Fibroblast of the conjunctiva (primary cell): Measurements from ENCODE around the gene PCNX3.

Experiments
- DNase-seq: peaks from one replicate; pipeline ENCODE4 v3.0.0-alpha.2; 2010; ENCODE audit warnings: low read depth

PCNX3 gene

DNA sequence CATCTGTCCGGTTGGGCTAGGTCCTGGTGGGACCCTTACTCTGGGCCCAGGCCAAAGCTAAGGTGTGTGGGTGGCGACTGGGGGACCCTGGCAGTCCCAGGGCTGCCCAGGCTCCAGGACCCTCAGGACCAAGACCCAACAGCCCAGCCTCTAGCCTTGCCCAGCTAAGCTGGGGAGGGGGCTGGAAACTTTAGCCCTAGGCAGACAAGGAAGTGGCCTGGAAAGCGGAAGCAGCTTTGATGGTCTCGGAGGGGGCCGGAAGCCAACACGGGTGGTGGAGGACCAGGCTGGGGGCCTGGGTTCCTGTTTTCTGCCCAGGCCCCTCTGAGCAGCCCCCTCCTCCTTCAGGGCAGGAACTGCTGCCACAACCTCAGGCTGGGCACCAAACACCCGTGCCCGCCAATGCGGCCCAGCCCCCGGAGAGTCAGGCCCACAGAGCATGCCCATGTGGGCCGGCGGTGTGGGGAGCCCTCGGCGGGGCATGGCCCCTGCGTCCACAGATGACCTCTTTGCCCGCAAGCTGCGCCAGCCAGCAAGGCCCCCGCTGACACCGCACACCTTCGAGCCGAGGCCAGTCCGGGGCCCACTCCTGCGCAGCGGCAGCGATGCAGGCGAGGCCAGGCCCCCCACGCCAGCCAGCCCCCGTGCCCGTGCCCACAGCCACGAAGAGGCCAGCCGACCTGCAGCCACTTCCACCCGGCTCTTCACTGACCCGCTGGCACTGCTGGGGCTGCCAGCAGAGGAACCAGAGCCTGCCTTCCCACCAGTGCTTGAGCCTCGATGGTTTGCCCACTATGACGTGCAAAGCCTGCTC, 25.1 kb downstream of the PCNX3 start:
- DNase-seq: no peak

DNA sequence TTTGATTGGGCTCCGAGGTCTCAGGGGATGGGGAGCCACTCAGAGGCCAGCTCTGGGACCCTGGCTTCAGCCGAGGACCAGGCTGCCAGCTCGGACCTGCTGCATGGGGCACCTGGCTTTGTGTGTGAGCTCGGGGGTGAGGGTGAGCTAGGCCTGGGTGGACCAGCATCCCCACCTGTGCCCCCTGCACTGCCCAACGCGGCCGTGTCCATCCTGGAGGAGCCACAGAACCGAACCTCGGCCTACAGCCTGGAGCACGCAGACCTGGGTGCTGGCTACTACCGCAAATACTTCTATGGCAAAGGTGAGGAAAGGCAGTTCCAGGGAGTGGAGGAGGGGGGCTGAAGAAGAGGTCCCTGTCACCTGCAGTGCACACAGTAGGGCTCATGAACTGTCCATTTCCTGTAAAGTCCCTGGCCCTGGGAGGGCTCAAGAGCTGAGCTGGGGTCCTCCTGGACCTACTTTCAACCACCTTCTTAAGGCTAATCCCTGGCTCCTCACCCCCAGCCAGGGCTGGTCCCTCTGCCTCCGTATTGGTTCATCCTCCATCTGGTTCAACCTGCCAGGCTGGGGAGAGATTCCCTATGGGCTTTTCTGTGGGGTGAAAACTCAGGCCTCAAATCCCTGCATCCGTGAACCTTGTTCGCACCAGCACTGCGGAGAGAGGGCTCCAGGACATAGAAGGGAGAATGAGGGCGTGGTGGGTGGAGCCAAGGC, 25.9 kb downstream of the PCNX3 start:
- no peak for DNase-seq

DNA sequence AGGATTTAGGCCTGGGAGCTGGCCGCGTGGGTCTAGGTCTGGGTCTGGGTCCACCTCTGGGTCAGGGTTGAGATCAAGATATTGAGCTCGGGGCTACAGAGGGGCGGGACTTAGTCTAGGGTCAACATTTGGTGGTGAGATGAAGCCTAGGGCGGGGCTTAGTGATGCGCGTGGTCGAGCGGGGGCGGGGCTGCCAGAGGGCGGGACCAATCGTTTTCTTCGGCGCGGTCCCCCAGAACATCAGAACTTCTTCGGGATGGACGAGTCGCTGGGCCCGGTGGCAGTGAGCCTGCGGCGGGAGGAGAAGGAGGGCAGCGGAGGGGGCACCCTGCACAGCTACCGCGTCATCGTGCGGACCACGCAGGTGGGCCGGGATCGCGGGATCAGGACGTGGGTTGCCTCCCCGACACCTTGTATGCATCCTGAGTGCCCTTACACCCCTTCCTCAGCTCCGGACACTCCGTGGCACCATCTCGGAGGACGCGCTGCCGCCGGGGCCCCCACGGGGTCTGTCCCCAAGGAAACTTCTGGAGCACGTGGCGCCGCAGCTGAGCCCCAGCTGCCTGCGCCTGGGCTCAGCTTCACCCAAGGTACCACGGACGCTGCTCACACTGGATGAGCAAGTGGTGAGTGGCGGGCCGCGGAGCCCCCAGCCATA, 26.6 kb downstream of the PCNX3 start:
- DNase-seq: no peak

DNA sequence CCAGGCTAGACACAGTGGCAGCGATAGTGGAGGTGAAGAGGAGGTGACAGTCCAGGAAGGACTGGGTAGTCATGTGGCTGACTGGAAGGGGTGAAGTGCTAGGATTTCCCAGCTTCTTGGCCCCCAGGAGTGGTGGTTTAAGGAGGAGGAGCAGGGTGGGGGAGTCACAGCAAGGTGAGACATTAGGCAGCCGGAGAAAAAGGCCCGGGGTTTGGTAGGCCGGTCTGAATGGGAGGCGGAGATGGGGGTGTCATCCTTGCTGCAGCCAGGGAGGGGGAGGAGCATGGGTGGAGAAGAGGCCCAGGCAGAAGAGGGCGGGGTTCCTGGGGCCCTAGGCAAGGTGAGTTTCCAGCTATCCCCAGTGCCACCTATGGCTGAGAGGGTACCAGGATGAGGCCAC, 28.4 kb downstream of the PCNX3 start:
- no peak for DNase-seq

DNA sequence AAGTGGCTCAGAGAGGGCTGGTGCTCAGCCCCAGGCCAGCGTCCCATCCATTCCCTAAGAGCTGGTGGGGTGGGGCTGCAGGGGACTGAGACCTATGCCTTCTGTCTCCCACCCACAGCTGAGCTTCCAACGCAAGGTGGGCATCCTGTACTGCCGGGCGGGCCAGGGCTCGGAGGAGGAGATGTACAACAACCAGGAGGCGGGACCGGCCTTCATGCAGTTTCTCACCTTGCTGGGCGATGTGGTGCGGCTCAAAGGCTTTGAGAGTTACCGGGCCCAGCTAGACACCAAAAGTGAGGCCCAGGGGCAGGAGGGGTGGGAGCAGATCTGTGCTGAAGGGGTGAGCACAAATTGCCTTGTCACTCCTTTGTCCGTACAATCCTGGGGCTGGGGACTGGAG, 29.3 kb downstream of the PCNX3 start:
- no peak for DNase-seq

DNA sequence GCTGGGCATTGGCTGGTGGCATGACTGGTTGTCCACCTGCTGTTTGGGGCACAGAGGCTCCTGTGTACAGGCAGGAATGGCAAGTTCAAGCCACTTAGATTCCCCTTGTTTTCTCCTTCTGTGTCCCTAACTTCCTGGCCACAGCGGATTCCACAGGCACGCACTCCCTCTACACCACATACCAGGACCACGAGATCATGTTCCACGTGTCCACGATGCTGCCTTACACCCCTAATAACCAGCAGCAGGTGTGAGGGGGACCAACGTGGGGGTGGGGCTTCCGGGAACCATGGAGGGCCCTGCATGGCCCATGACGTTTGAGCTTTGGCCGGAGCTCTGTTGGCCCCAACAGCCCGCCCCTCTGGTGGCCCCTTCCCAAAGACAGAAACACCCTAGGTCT, 30.1 kb downstream of the PCNX3 start:
- DNase-seq: no peak

DNA sequence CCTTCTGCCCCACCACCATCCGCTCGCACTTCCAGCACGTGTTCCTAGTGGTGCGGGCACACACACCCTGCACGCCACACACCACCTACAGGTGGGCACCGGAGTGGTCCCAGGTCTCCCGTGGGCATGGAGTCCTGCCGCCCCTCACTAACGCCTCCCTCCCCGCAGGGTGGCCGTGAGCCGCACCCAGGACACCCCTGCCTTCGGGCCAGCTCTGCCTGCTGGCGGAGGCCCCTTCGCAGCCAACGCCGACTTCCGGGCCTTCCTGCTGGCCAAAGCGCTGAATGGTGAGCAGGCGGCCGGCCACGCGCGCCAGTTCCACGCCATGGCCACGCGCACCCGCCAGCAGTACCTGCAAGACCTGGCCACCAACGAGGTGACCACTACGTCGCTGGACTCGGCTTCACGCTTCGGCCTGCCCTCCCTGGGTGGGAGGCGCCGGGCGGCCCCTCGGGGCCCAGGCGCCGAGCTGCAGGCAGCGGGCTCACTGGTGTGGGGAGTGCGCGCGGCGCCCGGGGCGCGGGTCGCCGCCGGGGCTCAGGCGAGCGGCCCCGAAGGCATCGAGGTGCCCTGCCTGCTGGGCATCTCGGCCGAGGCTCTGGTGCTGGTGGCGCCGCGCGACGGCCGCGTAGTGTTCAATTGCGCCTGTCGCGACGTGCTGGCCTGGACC, 30.8 kb downstream of the PCNX3 start:
- no peak for DNase-seq

DNA sequence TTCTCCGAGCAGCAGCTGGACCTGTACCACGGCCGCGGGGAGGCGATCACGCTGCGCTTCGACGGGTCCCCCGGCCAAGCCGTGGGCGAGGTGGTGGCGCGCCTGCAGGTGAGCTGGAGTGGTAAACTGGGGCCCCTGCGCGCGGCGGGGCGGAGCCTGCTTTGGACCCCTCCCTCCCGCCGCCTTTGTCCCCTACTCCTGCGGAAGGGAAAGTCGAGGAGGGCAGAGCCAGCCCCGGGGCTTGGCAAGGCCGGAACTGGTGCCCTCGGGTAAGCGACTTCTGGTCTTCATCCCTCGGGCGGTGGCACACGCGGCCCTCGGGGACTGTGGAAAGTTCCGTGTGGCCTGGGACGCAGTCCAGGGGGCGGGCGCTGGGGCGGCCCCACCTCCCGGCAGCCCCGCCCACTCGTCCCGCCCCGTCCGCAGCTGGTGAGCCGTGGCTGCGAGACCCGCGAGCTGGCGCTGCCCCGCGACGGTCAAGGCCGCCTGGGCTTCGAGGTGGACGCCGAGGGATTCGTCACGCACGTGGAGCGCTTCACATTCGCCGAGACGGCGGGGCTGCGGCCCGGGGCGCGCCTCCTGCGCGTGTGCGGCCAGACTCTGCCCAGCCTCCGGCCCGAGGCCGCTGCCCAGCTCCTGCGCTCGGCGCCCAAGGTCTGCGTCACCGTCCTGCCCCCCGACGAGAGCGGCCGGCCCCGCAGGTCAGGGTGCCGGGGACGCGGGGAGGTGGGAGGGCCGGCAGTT, 31.6 kb downstream of the PCNX3 start:
- no peak for DNase-seq

DNA sequence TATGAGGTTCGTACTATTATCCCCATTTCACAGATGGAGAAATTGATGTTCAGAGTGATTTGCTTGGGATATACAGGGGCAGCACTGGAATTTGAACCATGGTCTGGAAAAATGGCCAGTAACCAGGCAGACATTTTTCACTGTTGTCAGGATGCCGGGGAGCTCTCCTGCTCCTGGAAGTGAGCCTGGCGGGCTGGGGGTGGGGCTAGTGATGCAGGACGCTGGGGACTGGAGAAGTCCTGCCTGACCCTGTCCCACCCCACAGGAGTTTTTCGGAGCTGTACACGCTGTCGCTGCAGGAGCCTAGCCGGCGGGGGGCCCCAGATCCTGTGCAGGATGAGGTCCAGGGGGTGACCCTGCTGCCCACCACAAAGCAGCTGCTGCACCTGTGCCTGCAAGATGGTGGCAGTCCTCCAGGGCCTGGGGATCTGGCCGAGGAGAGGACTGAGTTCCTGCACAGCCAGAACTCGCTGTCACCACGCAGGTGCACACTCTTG, 33.5 kb downstream of the PCNX3 start:
- DNase-seq: no peak

DNA sequence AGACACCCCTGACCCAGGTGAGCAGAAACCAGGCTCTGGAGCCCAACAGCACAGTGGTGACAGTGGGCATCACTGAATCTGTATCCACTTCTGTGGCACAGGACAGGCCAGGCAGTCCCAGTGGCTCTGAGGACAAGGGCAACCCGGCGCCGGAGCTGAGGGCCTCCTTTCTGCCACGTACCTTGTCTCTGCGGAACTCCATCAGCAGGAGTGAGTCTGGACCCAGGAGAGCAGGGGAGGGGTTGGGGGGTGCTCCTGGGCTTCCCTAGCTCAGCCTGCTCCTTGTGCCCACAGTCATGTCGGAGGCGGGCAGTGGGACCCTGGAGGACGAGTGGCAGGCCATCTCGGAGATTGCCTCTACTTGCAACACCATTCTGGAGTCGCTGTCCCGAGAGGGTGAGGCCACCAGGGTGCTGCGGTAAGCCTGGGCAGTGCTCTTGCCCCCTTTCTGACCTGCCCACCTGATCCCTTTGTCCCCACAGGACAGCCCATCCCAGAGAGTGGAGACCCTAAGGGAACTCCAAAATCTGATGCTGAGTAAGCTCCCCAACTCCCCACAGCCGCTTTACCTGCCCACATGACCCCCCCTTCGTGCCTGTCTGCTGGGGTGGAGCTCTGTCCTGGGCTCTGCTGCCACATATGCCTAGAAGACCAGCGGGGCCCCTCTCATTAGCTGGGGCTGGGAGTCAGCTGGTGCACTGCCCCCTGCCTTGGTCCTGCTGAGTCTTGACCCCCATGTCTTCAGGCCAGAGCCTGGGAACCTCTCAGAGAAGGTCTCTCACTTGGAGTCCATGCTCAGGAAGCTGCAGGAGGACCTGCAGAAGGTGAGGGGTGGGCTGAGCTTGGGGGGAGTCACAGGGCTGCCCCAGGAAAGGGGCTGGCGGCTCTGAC, 34.3 kb downstream of the PCNX3 start:
- DNase-seq: no peak

DNA sequence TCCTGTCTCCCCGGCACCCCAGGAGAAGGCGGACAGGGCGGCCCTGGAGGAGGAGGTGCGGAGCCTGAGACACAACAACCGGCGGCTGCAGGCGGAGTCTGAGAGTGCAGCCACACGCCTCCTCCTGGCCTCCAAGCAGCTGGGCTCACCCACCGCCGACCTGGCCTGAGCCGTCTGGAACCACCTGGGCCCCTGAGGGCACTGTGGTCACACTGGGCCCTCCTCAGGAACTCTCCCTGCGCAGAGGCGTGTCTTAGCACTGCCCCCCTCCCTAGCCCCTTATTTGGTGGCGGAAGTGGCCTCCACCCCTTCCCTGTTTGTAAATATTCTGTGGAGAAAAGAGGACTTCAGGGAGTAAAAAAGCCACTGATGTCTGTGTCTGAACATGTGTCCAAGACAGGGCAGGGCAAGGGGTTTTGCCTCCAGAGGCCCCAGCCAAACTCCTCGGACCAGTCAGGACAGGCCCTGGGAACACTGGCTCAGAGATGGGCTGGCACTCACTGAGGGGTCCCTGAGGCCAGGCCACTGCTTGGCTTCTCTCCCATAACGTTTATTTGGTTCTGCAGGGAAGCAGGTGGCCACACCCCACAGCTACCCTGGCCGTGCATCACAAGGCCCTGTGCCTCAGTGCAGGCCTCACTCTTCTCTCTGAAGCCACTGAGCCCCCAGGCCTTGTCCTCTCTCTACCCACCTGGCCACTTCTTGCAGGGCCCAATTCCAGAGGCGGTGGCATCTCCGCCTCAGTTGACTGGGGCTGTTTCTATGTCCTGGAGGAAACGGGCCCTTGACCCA, 35.2 kb downstream of the PCNX3 start:
- DNase-seq: no peak

DNA sequence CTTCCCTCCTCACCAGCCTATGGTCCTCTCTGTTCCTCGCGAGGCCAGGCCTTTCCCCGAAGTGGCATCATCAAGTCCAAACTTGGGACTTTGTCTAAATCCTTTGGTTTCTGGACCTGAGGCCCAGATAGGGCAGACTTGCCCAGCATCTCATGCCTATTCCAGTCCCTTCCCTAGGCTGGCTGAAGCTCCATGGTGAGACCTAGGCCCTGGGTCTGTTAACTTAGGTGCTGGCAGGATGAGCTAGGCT, 35.7 kb downstream of the PCNX3 start:
- no peak for DNase-seq

DNA sequence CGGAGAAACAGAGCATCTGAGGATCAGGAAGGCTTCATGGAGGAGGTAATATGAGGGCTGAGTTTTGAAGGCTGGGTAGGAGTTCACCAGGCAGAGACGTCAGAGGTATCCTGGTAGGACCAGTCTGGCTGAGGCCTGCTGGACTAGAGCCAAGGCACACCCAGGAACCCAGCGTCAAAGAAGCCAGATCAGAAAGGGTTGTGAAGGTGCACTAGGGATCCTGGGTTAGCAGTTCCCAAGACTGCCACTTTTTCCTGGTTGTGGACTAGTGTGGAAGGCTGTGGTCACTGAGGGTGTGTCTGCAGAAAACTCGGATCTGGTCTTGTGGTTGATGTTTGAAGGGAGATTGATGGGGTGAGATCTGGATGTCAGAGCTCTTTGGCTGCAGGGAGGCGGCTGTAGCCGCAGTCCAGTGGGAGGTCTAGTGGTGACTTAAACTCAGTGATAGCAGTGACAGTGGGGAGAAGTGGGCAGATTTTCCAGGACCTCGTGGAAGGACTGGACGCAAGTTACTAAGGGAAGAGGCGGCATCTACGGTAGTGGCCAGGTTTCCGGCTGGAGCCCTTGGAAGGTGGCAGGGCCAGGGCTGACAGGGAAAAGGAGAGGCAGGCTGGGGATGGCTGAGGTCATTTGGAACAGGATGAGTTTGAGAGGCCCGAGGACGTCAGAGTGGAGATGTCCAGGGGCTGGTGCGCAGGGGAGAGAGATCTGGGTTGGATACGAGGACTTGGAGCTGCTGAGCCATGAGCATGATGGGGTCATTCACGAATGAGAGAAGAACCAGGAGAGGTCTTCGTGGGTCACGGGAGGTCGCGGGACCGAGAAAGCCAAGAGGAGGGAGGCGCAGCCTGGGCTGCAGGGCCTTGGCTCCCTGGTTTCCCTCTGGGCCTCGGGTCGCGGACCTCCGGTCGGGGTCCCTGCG, 36.3 kb downstream of the PCNX3 start:
- no peak for DNase-seq

DNA sequence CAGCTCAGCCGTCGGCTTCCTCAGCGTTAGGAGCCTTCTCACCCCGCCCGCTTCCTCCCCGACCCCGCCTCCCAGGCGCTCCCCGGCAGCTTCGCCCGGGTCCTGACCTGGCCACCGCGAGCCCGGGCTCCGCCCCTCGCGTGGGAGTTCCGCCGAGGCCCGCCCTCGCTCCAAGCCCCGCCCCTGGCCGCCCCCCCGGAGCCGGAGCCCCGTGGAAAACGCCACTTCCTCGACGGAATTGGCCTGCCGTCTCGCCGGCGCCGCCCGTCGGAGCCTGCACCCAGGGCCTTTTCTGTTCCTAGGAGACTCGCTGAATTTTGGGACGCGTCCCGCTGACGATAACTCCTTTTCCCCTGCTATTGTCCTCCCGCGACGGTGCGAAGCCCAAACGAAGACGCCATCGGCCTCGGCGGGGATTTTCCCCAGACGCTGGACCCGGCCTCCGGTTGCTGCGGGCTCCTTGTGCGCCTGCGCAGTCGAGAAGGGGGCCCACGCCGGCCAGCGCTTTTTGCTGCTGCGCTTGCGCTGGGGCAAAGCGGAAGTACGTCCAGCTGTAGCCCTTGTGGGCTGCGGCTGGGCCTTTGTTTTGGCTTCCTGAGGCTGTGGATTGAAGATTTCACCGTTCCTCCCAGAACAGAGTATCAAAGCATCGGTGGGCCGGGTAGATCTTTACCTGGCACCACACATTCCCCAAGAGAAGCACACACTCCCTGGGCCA, 37.1 kb downstream of the PCNX3 start:
- DNase-seq: peak; percentile 86

DNA sequence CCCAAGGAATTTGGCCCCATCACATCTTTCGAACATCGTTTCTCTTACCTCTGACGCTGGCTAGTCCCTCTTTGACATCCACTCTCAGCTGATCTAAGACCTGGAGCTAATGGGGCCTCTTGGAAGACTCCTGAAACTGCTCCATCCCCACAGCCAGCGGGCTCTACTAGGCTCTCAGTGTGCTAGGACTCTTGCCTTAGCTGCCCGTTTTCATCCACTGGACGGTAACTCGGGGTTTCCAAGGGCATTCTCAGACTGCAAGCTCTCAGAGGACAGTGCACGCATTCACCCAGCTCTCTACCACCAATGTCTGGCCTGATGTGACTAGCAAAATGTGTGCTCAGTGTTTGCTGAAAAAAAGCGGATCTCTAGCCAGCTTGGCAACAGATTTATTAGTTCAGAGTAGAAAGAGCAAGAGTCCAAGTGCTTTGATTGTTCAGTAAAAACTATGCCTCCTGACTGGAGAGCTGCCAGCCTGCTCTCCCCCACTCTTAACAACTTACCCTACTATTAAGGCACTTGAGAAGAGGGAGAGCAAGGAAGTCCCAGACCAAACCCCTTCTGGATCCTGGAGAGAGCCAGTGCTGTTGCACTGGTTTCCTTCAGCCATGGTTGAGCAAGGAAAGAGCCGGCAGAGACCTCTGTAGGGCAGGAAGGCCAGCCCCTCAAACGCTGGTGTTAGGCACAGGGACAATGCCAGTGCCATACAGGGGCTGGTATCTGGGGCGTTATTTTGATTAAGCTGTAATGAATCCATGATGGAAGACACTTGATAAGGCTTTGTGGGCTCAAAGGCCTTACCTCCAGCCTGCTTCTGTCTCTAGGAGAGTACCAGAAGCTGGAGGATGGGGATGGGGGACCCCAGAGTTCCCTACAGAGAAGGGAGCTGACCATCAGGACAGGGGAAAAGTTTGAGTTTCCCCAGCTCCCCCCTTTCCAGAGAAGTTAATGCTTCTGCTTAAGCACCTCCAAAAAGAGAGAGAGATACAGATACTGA, 38.0 kb downstream of the PCNX3 start:
- DNase-seq: no peak

DNA sequence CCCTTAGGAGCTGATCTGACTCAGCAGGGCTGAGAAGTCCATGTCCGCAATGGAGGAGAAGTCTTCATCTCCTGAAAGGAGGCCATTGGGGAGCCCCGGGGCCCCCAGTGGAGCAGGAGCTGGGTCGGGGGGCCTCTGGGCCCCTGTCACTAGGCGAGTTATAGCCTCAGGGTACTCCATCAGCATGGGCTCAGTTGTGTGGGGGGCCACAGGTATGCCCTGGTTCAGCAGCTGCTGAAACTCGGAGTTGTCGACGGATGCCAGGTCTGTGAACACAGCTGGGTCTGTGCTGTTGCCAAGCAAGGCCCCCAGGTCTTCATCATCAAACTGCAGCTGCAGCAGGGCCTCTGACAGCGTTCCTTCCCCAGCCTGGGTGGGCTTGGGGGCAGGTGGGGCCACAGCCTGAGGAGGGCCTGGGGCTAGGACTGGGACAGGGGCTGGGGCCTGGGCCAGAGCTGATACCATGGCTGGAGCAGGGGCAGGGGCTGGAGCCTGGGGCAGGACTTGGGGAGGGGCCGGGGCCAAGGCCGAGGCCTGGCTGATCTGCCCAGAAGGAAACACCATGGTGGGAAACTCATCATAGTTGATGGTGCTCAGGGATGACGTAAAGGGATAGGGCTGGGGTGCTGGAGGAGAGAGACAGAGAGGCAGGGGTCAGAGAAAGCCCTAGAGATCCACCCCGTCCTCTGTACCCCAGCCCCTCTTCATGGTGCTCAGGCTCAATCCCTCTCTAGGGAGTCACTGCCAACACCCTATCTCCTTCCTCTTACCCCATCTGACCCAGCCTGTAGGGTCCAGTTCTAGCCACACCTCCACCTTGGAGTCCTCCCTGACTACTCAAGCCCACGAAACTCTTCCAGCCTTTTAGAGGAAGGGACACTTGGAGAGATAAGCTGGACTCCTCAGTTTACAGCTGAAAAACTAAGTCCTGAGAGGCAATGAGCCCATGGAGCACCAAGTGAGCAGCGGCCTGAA, 39.1 kb downstream of the PCNX3 start:
- no peak for DNase-seq
